HCT116 (cell line): ENCODE data around the gene COL5A1. TPM values are rescaled to one million over a fixed set of nuclear protein-coding genes. Genes with fewer than 3 reads are reported as not detected.

Experiments used
- ATAC-seq: fragments of 200-7000 bp; cut with Tn5 transposase; 2 replicates; pipeline ENCODE4 v1.9.1; 2020; ENCODE audit warnings: mild to moderate bottlenecking, moderate library complexity
- BruUV-seq: library from RNA; stranded (reverse); fragments of 400-500 nt; replicated peaks from 2 replicates; lab custom pipeline; 2021; lab: Mats Ljungman, UMichigan
- CTCF ChIA-PET: fragments of 300-600 bp; sonication (Branson Sonifier 250); formaldehyde crosslinking; loops from one replicate; lab custom pipeline; 2021; ENCODE audit warnings: antibody characterized with exemption; lab: Charles Lee
- POLR2A ChIA-PET: fragments of 300-600, 350-600 bp; sonication (Branson Sonifier 250); formaldehyde crosslinking; loops from one replicate; lab custom pipeline; 2021; ENCODE audit warnings: antibody characterized with exemption; lab: Charles Lee
- RAD21 ChIA-PET, 2 experiments: fragments of 300-600 bp; sonication (Branson Sonifier 250); formaldehyde crosslinking; loops; one replicate each; lab custom pipeline; 2023; ENCODE audit warnings: low total read pairs in 2 of 2; ENCODE audit not compliant: uncharacterized antibody in 2 of 2, unreplicated experiment in 2 of 2, low non-redundant PET in 1 of 2; lab: Charles Lee
- DNase-seq: peaks from one replicate; pipeline ENCODE4 v3.0.0-alpha.2; 2010; ENCODE audit warnings: low read depth, low spot score
- H2AFZ ChIP-seq: fragments of 200-600 bp; shearing (Covaris generic), sonication (generic); 2 replicates; pipeline ENCODE4 v1.6.1; 2017; ENCODE audit warnings: low read depth, mixed run types, mixed read lengths, antibody characterized with exemption, low read length; ENCODE audit not compliant: poor library complexity, severe bottlenecking
- H3K27ac ChIP-seq: 2 replicates; pipeline ENCODE4 v1.5.1; 2012; ENCODE audit warnings: low read depth, low read length
- H3K27me3 ChIP-seq: fragments of 200-600 bp; sonication (generic); 2 replicates; pipeline ENCODE4 v1.6.1; 2016; ENCODE audit warnings: mixed run types, low read length, mixed read lengths; ENCODE audit not compliant: insufficient read depth
- H3K36me3 ChIP-seq, 2 experiments: fragments of 200-500 bp in 1 of 2; fragments of 200-600 bp in 1 of 2; sonication (Bioruptor generic) in 1 of 2; sonication (generic) in 1 of 2; 2 replicates each; pipeline versions ENCODE4 v1.5.1 to v1.6.1; 2014 to 2016; ENCODE audit warnings: low read length in 2 of 2, inconsistent platforms in 1 of 2, mixed read lengths in 1 of 2, mixed run types in 1 of 2; ENCODE audit not compliant: insufficient read depth in 2 of 2, control insufficient read depth in 1 of 2
- H3K4me1 ChIP-seq, 2 experiments: fragments of 200-600 bp in 1 of 2; sonication (generic) in 1 of 2; 2 replicates each; pipeline versions ENCODE4 v1.5.1 to v1.6.1; 2012 to 2017; ENCODE audit warnings: low read length in 2 of 2, inconsistent platforms in 1 of 2, mild to moderate bottlenecking in 1 of 2, mixed read lengths in 1 of 2, mixed run types in 1 of 2, moderate library complexity in 1 of 2; ENCODE audit not compliant: insufficient read depth in 2 of 2, control insufficient read depth in 1 of 2
- H3K4me2 ChIP-seq: fragments of 200-600 bp; sonication (generic); 2 replicates; pipeline ENCODE4 v1.6.1; 2017; ENCODE audit warnings: mixed run types, low read length, mixed read lengths
- H3K4me3 ChIP-seq, 2 experiments: fragments of 200-600 bp in 1 of 2; sonication (generic) in 1 of 2; replicated peaks in 1 of 2; 2 replicates each; pipeline ENCODE4 v1.5.1; 2011 to 2016; ENCODE audit warnings: low read length in 2 of 2, control low read depth in 1 of 2, low read depth in 1 of 2, mild to moderate bottlenecking in 1 of 2, mixed read lengths in 1 of 2, mixed run types in 1 of 2
- H3K79me2 ChIP-seq: fragments of 200-600 bp; sonication (generic); 2 replicates; pipeline ENCODE4 v1.6.1; 2017; ENCODE audit warnings: mild to moderate bottlenecking, mixed run types, low read length, moderate library complexity, mixed read lengths; ENCODE audit not compliant: insufficient read depth
- H3K9ac ChIP-seq: fragments of 200-600 bp; sonication (generic); 2 replicates; pipeline ENCODE4 v1.6.1; 2016; ENCODE audit warnings: low read length, mixed read lengths
- H3K9me2 ChIP-seq: fragments of 200-600 bp; sonication (generic), shearing (Covaris generic); 2 replicates; pipeline ENCODE4 v1.6.1; 2017; ENCODE audit warnings: mixed run types, mild to moderate bottlenecking, moderate library complexity; ENCODE audit not compliant: insufficient read depth
- H3K9me3 ChIP-seq, 2 experiments: fragments of 200-500 bp in 1 of 2; fragments of 200-600 bp in 1 of 2; sonication (Bioruptor generic) in 1 of 2; sonication (generic) in 1 of 2; 2 replicates each; pipeline ENCODE4 v1.6.1; 2014 to 2017; ENCODE audit warnings: low read length in 2 of 2, mixed read lengths in 2 of 2, inconsistent platforms in 1 of 2, low read depth in 1 of 2, mild to moderate bottlenecking in 1 of 2, mixed run types in 1 of 2, moderate library complexity in 1 of 2; ENCODE audit not compliant: control insufficient read depth in 1 of 2, insufficient read depth in 1 of 2
- H4K20me1 ChIP-seq: fragments of 200-600 bp; sonication (generic), shearing (Covaris generic); 2 replicates; pipeline ENCODE4 v1.6.1; 2017; ENCODE audit warnings: mixed run types, mild to moderate bottlenecking, moderate library complexity; ENCODE audit not compliant: insufficient read depth
- CBX3 ChIP-seq: IDR thresholded peaks from 2 replicates; pipeline ENCODE4 v1.6.1; 2012; ENCODE audit warnings: low read depth
- CEBPB ChIP-seq: IDR thresholded peaks from 2 replicates; pipeline ENCODE4 v1.6.1; 2012; ENCODE audit warnings: low read depth
- CTCF ChIP-seq, 3 experiments: fragments of 200-600 bp in 1 of 3; sonication (generic) in 1 of 3; IDR thresholded peaks in 2 of 3; conservative IDR thresholded peaks in 1 of 3; 2 replicates each; pipeline ENCODE4 v1.5.1; 2012 to 2017; ENCODE audit warnings: low read depth in 2 of 3, low read length in 2 of 3, antibody characterized with exemption in 1 of 3, borderline replicate concordance in 1 of 3, control low read depth in 1 of 3, mild to moderate bottlenecking in 1 of 3, mixed read lengths in 1 of 3, mixed run types in 1 of 3, moderate library complexity in 1 of 3; ENCODE audit not compliant: insufficient read depth in 1 of 3
- EGR1 ChIP-seq: IDR thresholded peaks from 2 replicates; pipeline ENCODE4 v1.6.1; 2012; ENCODE audit warnings: low read depth
- ELF1 ChIP-seq: IDR thresholded peaks from 2 replicates; pipeline ENCODE4 v1.6.1; 2012; ENCODE audit warnings: low read depth, borderline replicate concordance
- EZH2 ChIP-seq: fragments of 200-600 bp; sonication (generic); IDR thresholded peaks from 2 replicates; pipeline ENCODE4 v1.6.1; 2017; ENCODE audit warnings: antibody characterized with exemption, mixed run types
- EZH2phosphoT487 ChIP-seq: fragments of 200-600 bp; IDR thresholded peaks from 2 replicates; pipeline ENCODE4 v1.6.1; 2018; ENCODE audit warnings: antibody characterized with exemption, borderline replicate concordance
- MAX ChIP-seq: IDR thresholded peaks from 2 replicates; pipeline ENCODE4 v1.6.1; 2012
- POLR2A ChIP-seq: IDR thresholded peaks from 2 replicates; pipeline ENCODE4 v1.7.0; 2011; ENCODE audit warnings: borderline replicate concordance; ENCODE audit not compliant: insufficient read depth, insufficient read length; ENCODE audit errors: extremely low read depth
- RAD21 ChIP-seq: IDR thresholded peaks from 2 replicates; pipeline ENCODE4 v1.6.1; 2012; ENCODE audit warnings: low read depth, mild to moderate bottlenecking
- SIN3A ChIP-seq: IDR thresholded peaks from 2 replicates; pipeline ENCODE4 v1.6.1; 2012; ENCODE audit warnings: low read depth
- SRF ChIP-seq: IDR thresholded peaks from 2 replicates; pipeline ENCODE4 v1.6.1; 2012; ENCODE audit warnings: low read depth
- TCF7L2 ChIP-seq: IDR thresholded peaks from 2 replicates; pipeline ENCODE4 v1.7.0; 2011; ENCODE audit warnings: borderline replicate concordance, inconsistent platforms; ENCODE audit not compliant: insufficient read depth, insufficient read length; ENCODE audit errors: extremely low read depth
- YY1 ChIP-seq: IDR thresholded peaks from 2 replicates; pipeline ENCODE4 v1.6.1; 2011; ENCODE audit warnings: low read length, low read depth, moderate library complexity, mild to moderate bottlenecking; ENCODE audit not compliant: insufficient replicate concordance; ENCODE audit errors: extremely low read depth
- ZFX ChIP-seq: fragments of 450-650 bp; IDR thresholded peaks from 2 replicates; pipeline ENCODE4 v1.6.1; 2017
- ZNF274 ChIP-seq: fragments of 200-500 bp; sonication (Bioruptor generic); IDR thresholded peaks from 2 replicates; pipeline ENCODE4 v1.6.1; 2014; ENCODE audit warnings: mild to moderate bottlenecking, low read depth, low read length, inconsistent platforms
- intact Hi-C: fragments of 100-400 bp; cut with micrococcal nuclease; formaldehyde crosslinking; loops from 2 replicates; pipeline ENCODE4 v1.10.0; 2022
- total RNA-seq: library from RNA; stranded (reverse); gene quantifications from one replicate; pipeline ENCODE4 v1.2.1, GENCODE V29; 2021; ENCODE audit not compliant: unreplicated experiment
- TF ChIP-seq, protein P1 (sequence below): IDR thresholded peaks from 2 replicates; pipeline ENCODE4 v1.6.1; 2012; ENCODE audit warnings: low read depth
- TF ChIP-seq, protein P2 (sequence below): IDR thresholded peaks from 2 replicates; pipeline ENCODE4 v1.6.1; 2012

The COL5A1 gene
- total RNA-seq, 1 experiment from 2014 or later = 0.30 TPM

DNA sequence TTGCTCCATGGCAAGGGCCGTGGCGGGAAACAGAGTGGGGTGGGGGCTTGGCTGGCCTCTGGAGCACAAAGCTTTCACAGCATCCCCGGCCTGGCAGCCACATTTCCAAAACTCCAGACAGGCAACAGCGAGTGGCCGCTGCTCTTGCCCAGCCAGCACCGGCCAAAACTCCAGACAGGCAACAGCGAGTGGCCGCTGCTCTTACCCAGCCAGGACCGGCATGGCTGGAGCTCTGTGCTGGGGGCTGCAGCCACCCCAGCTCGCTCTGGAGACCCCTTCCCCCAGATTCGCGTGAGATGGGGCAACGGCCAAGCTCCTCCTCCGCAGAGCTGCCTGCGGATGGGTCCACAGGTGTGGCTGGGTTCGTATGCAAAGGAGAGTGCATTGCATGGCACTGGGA is 98.5 kb downstream of the COL5A1 start:
- H3K4me1 ChIP-seq = no peaks in the 10 kb centered on the region

More for the DNA sequence above, 98.5 kb downstream of the COL5A1 start:
- no peak for ATAC-seq
- Histone ChIP-seq H3K9ac (no peak overlapping the region), H3K4me3 (no peak overlapping the region), H3K9me3 (peaks cover 0 to 5% of the 10 kb centered on the region in 2 experiments; a peak in 1 of 4 replicates), H3K36me3 (no peaks in the 10 kb centered on the region), H4K20me1 (no peaks in the 10 kb centered on the region), H3K4me2 (no peak overlapping the region), H3K27ac (no peak overlapping the region), H3K9me2 (no peaks in the 10 kb centered on the region), H2AFZ (no peak overlapping the region), H3K79me2 (no peaks in the 10 kb centered on the region), H3K27me3 (no peaks in the 10 kb centered on the region)
- TF ChIP-seq RAD21 = no peak
- no peak for TF ChIP-seq POLR2A
- no peak for TF ChIP-seq TCF7L2
- TF ChIP-seq MAX = no peak
- no peak for TF ChIP-seq SIN3A
- TF ChIP-seq, protein P1, sequence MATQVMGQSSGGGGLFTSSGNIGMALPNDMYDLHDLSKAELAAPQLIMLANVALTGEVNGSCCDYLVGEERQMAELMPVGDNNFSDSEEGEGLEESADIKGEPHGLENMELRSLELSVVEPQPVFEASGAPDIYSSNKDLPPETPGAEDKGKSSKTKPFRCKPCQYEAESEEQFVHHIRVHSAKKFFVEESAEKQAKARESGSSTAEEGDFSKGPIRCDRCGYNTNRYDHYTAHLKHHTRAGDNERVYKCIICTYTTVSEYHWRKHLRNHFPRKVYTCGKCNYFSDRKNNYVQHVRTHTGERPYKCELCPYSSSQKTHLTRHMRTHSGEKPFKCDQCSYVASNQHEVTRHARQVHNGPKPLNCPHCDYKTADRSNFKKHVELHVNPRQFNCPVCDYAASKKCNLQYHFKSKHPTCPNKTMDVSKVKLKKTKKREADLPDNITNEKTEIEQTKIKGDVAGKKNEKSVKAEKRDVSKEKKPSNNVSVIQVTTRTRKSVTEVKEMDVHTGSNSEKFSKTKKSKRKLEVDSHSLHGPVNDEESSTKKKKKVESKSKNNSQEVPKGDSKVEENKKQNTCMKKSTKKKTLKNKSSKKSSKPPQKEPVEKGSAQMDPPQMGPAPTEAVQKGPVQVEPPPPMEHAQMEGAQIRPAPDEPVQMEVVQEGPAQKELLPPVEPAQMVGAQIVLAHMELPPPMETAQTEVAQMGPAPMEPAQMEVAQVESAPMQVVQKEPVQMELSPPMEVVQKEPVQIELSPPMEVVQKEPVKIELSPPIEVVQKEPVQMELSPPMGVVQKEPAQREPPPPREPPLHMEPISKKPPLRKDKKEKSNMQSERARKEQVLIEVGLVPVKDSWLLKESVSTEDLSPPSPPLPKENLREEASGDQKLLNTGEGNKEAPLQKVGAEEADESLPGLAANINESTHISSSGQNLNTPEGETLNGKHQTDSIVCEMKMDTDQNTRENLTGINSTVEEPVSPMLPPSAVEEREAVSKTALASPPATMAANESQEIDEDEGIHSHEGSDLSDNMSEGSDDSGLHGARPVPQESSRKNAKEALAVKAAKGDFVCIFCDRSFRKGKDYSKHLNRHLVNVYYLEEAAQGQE = no peak
- TF ChIP-seq, protein P2, sequence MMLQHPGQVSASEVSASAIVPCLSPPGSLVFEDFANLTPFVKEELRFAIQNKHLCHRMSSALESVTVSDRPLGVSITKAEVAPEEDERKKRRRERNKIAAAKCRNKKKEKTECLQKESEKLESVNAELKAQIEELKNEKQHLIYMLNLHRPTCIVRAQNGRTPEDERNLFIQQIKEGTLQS = no peak
- no peak for TF ChIP-seq SRF
- TF ChIP-seq ZFX = no peak
- no peak for TF ChIP-seq CBX3
- no peak for TF ChIP-seq EZH2phosphoT487
- TF ChIP-seq CEBPB = no peak
- TF ChIP-seq ELF1 = no peak
- TF ChIP-seq YY1 = no peak
- TF ChIP-seq EZH2 = no peak
- TF ChIP-seq ZNF274 = no peak
- no peak for TF ChIP-seq CTCF (IDR thresholded peaks at IDR 0.05 in 2 of 3, conservative IDR thresholded peaks at IDR 0.05 in 1 of 3; ENCODE audit: borderline replicate concordance in 1 of 3, insufficient read depth in 1 of 3, low read depth in 2 of 3, low read length in 2 of 3)
- TF ChIP-seq EGR1 = no peak
- DNase-seq = no peak
- BruUV-seq = no TSS peak
- RAD21 ChIA-PET = interaction anchor here in 1 of 2 experiments (1.5 kb wide), 1 partner anchor 42 kb away, joined by 7 read pairs; no protein-coding TSS in a partner anchor
- POLR2A ChIA-PET = interaction anchor here (0.6 kb wide), 1 partner anchor 849 kb away, joined by 3 read pairs; no protein-coding TSS in a partner anchor
- intact Hi-C loops = no loop called here
- CTCF ChIA-PET = interaction anchor here (1.5 to 3.0 kb wide), 2 partner anchors 42 to 291 kb away, joined by 9 to 30 read pairs; no protein-coding TSS in a partner anchor
